Measurements from ENCODE around the gene ASB6.
"Not testable (repeated sequence)": the region's sequence is repeated elsewhere in the genome, so short reads cannot be mapped to it uniquely, and the experiment has no call there.

Gene ASB6

DNA sequence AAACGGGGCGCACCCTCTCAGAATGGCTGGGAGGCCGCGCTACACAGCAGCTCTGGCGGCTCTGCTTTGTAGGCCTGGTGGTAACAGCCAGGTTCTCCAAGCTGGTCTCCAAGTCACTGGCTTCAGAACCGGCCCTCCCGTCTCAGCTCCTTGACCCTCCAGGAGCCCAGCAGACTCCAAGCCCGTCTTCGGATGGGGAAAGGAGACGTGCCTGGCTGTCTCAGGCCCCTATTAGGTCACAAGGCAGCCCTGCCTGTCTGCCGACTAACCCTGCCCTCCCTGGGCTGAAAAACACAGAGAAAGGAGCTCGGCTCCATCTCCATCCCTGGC, 2.2 kb downstream of the ASB6 start:
- DNase-seq (ENCODE audit: low read depth in 1 of 2, low spot score in 1 of 2): no peak
- H3K27me3 ChIP-seq (ENCODE audit: insufficient read depth, poor library complexity, severe bottlenecking): no peaks in the 10 kb centered on the region
- TF ChIP-seq, protein P1, sequence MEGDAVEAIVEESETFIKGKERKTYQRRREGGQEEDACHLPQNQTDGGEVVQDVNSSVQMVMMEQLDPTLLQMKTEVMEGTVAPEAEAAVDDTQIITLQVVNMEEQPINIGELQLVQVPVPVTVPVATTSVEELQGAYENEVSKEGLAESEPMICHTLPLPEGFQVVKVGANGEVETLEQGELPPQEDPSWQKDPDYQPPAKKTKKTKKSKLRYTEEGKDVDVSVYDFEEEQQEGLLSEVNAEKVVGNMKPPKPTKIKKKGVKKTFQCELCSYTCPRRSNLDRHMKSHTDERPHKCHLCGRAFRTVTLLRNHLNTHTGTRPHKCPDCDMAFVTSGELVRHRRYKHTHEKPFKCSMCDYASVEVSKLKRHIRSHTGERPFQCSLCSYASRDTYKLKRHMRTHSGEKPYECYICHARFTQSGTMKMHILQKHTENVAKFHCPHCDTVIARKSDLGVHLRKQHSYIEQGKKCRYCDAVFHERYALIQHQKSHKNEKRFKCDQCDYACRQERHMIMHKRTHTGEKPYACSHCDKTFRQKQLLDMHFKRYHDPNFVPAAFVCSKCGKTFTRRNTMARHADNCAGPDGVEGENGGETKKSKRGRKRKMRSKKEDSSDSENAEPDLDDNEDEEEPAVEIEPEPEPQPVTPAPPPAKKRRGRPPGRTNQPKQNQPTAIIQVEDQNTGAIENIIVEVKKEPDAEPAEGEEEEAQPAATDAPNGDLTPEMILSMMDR (IDR thresholded peaks at IDR 0.05; ENCODE audit: insufficient read depth, low read length): no peak
- TF ChIP-seq POLR2AphosphoS5 (IDR thresholded peaks at IDR 0.05; ENCODE audit: low read depth): no peak
- TF ChIP-seq SPI1 (IDR thresholded peaks at IDR 0.05; ENCODE audit: borderline replicate concordance, low read depth): no peak
- TF ChIP-seq GABPA (IDR thresholded peaks at IDR 0.05; ENCODE audit: low read depth): no peak
- no peak for TF ChIP-seq REST (IDR thresholded peaks at IDR 0.05; ENCODE audit: insufficient replicate concordance, low read depth)
- H3K4me3 ChIP-seq (replicated peaks; ENCODE audit: insufficient read depth, low read length): no peak overlapping the region
- H3K27ac ChIP-seq (replicated peaks): no peak overlapping the region

- TF ChIP-seq POLR2AphosphoS5 (IDR thresholded peaks at IDR 0.05; ENCODE audit: low read depth) (0 out of 2 replicates have a peak, but pooled peaks have one; percentile 24), REST (IDR thresholded peaks at IDR 0.05; ENCODE audit: insufficient replicate concordance, low read depth) (no peak)
- Histone ChIP-seq H3K27me3 (ENCODE audit: insufficient read depth, poor library complexity, severe bottlenecking) (no peaks in the 10 kb centered on the region), H3K4me3 (replicated peaks; ENCODE audit: insufficient read depth, low read length) (no peak overlapping the region), H3K27ac (replicated peaks) (no peak overlapping the region)
- no peak for DNase-seq (ENCODE audit: low read depth in 1 of 2, low spot score in 1 of 2)
These were observed 2.8 kb downstream of the ASB6 start for GRCh38 chr9:129639034-129639630.

- peak in 1 of 2 experiments; percentile 51 for DNase-seq (ENCODE audit: low read depth in 1 of 2, low spot score in 1 of 2)
- no peak overlapping the region; the same call in 1 of the 2 replicates for H3K27ac ChIP-seq (replicated peaks)
- no peaks in the 10 kb centered on the region for H3K27me3 ChIP-seq (ENCODE audit: insufficient read depth, poor library complexity, severe bottlenecking)
- TF ChIP-seq, protein P1 (IDR thresholded peaks at IDR 0.05; ENCODE audit: insufficient read depth, low read length): no peak
- TF ChIP-seq POLR2AphosphoS5 (IDR thresholded peaks at IDR 0.05; ENCODE audit: low read depth): 0 out of 2 replicates have a peak, but pooled peaks have one; percentile 15
- peak; percentile 56; the same call in 1 of the 2 replicates for TF ChIP-seq SPI1 (IDR thresholded peaks at IDR 0.05; ENCODE audit: borderline replicate concordance, low read depth)
- no peak overlapping the region for H3K4me3 ChIP-seq (replicated peaks; ENCODE audit: insufficient read depth, low read length)
These were observed 4.1 kb downstream of the ASB6 start for GRCh38 chr9:129637673-129638439.

GRCh38 chr9:129637102-129637501, 4.8 kb downstream of the ASB6 start:
- Histone ChIP-seq H3K27ac (replicated peaks) (peak overlapping the region; percentile 50), H3K27me3 (ENCODE audit: insufficient read depth, poor library complexity, severe bottlenecking) (no peaks in the 10 kb centered on the region), H3K4me3 (replicated peaks; ENCODE audit: insufficient read depth, low read length) (no peak overlapping the region)
- peak in 1 of 2 experiments; percentile 74 for DNase-seq (ENCODE audit: low read depth in 1 of 2, low spot score in 1 of 2)
- TF ChIP-seq REST (IDR thresholded peaks at IDR 0.05; ENCODE audit: insufficient replicate concordance, low read depth) (no peak), POLR2AphosphoS5 (IDR thresholded peaks at IDR 0.05; ENCODE audit: low read depth) (peak; percentile 78)

GRCh38 chr9:129636343-129636742, 5.6 kb downstream of the ASB6 start:
- not testable (repeated sequence) for H3K27me3 ChIP-seq (ENCODE audit: insufficient read depth, poor library complexity, severe bottlenecking); DNase-seq (ENCODE audit: low read depth in 1 of 2, low spot score in 1 of 2); H3K4me3 ChIP-seq (replicated peaks; ENCODE audit: insufficient read depth, low read length)
- peak overlapping the region; percentile 50 for H3K27ac ChIP-seq (replicated peaks)

All from HL-60 (cell line).